PC-3 (cell line): ENCODE data around the gene SOX6. TPM values are rescaled to one million over a fixed set of nuclear protein-coding genes. Genes with fewer than 3 reads are reported as not detected.

ENCODE experiments used
- ATAC-seq: fragments of 200-7000 bp; cut with Tn5 transposase; 2 replicates; pipeline ENCODE4 v1.9.1; 2020; ENCODE audit warnings: mild to moderate bottlenecking, moderate library complexity
- BruUV-seq: library from RNA; stranded (reverse); fragments of 400-500 nt; replicated peaks from 2 replicates; lab custom pipeline; 2021; lab: Mats Ljungman, UMichigan
- CTCF ChIA-PET: fragments of 300-600 bp; sonication (Branson Sonifier 250); formaldehyde crosslinking; loops from one replicate; lab custom pipeline; 2022; ENCODE audit warnings: antibody characterized with exemption; lab: Charles Lee
- POLR2A ChIA-PET: fragments of 300-600 bp; sonication (Branson Sonifier 250); formaldehyde crosslinking; loops from one replicate; lab custom pipeline; 2022; ENCODE audit warnings: antibody characterized with exemption; ENCODE audit not compliant: unreplicated experiment; lab: Charles Lee
- DNase-seq: peaks from one replicate; pipeline ENCODE4 v3.0.0-alpha.2; 2015
- H2AFZ ChIP-seq: fragments of 300-600 bp; sonication (generic); 2 replicates; pipeline ENCODE4 v1.6.0; 2016; ENCODE audit warnings: antibody characterized with exemption, low read length
- H3F3A ChIP-seq: fragments of 300-600 bp; sonication (generic); one replicate; pipeline ENCODE4 v1.6.0; 2017; ENCODE audit warnings: antibody characterized with exemption, low read length, control low read depth, mild to moderate bottlenecking; ENCODE audit not compliant: unreplicated experiment
- H3K27ac ChIP-seq: fragments of 300-600 bp; sonication (generic); 2 replicates; pipeline ENCODE4 v1.5.1; 2016; ENCODE audit warnings: mild to moderate bottlenecking, low read length
- H3K27me3 ChIP-seq: fragments of 300-600 bp; sonication (generic); 2 replicates; pipeline ENCODE4 v1.6.1; 2016; ENCODE audit warnings: low read length, mixed read lengths
- H3K36me3 ChIP-seq: fragments of 300-600 bp; sonication (generic); 2 replicates; pipeline ENCODE4 v1.6.1; 2016; ENCODE audit warnings: low read depth, mixed run types, low read length, mixed read lengths
- H3K4me1 ChIP-seq: fragments of 300-600 bp; sonication (generic); 2 replicates; pipeline ENCODE4 v1.5.1; 2016; ENCODE audit warnings: low read length; ENCODE audit not compliant: insufficient read depth
- H3K4me2 ChIP-seq: fragments of 300-600 bp; sonication (generic); 2 replicates; pipeline ENCODE4 v1.6.0; 2016; ENCODE audit warnings: low read length
- H3K4me3 ChIP-seq: fragments of 300-600 bp; sonication (generic); 2 replicates; pipeline ENCODE4 v1.5.1; 2016; ENCODE audit warnings: mild to moderate bottlenecking, low read length, mixed read lengths
- H3K79me2 ChIP-seq: fragments of 300-600 bp; sonication (generic); 2 replicates; pipeline ENCODE4 v1.6.1; 2017; ENCODE audit warnings: low read length, mixed read lengths
- H3K9ac ChIP-seq: fragments of 300-600 bp; sonication (generic); 2 replicates; pipeline ENCODE4 v1.6.0; 2016; ENCODE audit warnings: mild to moderate bottlenecking, low read length
- H3K9me2 ChIP-seq: fragments of 300-600 bp; sonication (generic); replicated peaks from 2 replicates; pipeline ENCODE4 v1.6.1; 2016; ENCODE audit warnings: mixed run types, low read length, mixed read lengths
- H3K9me3 ChIP-seq: fragments of 300-600 bp; sonication (generic); 2 replicates; pipeline ENCODE4 v1.6.1; 2016; ENCODE audit warnings: low read length, mixed read lengths
- H4K20me1 ChIP-seq: fragments of 300-600 bp; sonication (generic); 2 replicates; pipeline ENCODE4 v1.6.1; 2016; ENCODE audit warnings: low read length, mixed read lengths
- CTCF ChIP-seq: fragments of 300-600 bp; sonication (generic); conservative IDR thresholded peaks from 2 replicates; pipeline ENCODE4 v1.5.1; 2017; ENCODE audit warnings: antibody characterized with exemption, low read depth, mild to moderate bottlenecking, low read length
- EZH2 ChIP-seq: fragments of 300-600 bp; sonication (generic); IDR thresholded peaks from one replicate; pipeline ENCODE4 v1.6.1; 2017; ENCODE audit warnings: antibody characterized with exemption, mild to moderate bottlenecking, low read length; ENCODE audit not compliant: unreplicated experiment
- EZH2phosphoT487 ChIP-seq: fragments of 300-600 bp; sonication (generic); IDR thresholded peaks from 2 replicates; pipeline ENCODE4 v1.6.1; 2018; ENCODE audit warnings: mild to moderate bottlenecking, antibody characterized with exemption, low read length, borderline replicate concordance
- intact Hi-C: fragments of 100-400 bp; cut with micrococcal nuclease; formaldehyde crosslinking; loops from 2 replicates; pipeline ENCODE4 v1.9.0; 2023
- total RNA-seq: library from RNA; depleted of rRNA; stranded (reverse); fragments of >200 nt; gene quantifications from 2 replicates; pipeline ENCODE4 v1.2.3, GENCODE V29; 2014

Gene SOX6
- total RNA-seq, 1 experiment from 2014 or later: not detected

DNA sequence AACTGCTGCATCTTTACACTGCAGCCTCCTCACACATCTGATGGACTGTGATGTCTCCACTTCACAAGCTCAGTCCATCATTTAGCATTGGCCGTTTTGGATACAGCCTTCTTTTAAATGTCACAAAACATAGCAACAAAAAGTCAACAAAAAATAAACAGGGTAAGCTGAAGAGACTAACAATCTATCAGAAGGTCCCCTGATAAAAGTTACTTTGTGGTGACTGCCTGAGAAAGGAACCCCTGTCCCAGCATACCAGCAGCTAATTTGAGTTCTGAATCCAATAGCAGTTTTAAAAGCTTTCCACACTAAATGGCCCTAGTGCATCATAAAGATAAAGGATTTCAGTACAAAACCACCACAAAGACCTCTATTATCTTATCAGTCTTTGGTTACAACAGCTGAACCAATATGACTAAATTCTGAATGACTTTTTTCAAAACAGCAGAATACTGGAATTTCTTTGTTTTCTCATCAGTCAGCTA lies 162.4 kb downstream of the SOX6 start:
- BruUV-seq: no TSS peak
- H3K9me3 ChIP-seq: no peaks in the 10 kb centered on the region
- TF ChIP-seq EZH2phosphoT487: no peak
- no peak for TF ChIP-seq EZH2
- no peak for TF ChIP-seq CTCF
- no peak overlapping the region for H3K4me3 ChIP-seq
- no peaks in the 10 kb centered on the region for H3K4me1 ChIP-seq
- POLR2A ChIA-PET: no interaction called here
- ATAC-seq (no peak), DNase-seq (no peak)
- no peaks in the 10 kb centered on the region for H3K36me3 ChIP-seq
- no peaks in the 10 kb centered on the region for H4K20me1 ChIP-seq
- H3K9me2 ChIP-seq: no peaks in the 10 kb centered on the region
- H3K9ac ChIP-seq: no peak overlapping the region
- H3F3A ChIP-seq: no peaks in the 10 kb centered on the region
- intact Hi-C loops: no loop called here
- H3K27me3 ChIP-seq: no peaks in the 10 kb centered on the region; the same call in 1 of the 2 replicates
- no peak overlapping the region for H2AFZ ChIP-seq
- CTCF ChIA-PET: no interaction called here
- no peak overlapping the region for H3K27ac ChIP-seq
- no peaks in the 10 kb centered on the region for H3K79me2 ChIP-seq
- no peak overlapping the region for H3K4me2 ChIP-seq

- Histone ChIP-seq H2AFZ (no peak overlapping the region), H3K36me3 (no peaks in the 10 kb centered on the region), H3K27me3 (no peaks in the 10 kb centered on the region; the same call in 1 of the 2 replicates), H3K4me3 (no peak overlapping the region), H3K9me3 (no peaks in the 10 kb centered on the region), H3K9me2 (no peaks in the 10 kb centered on the region), H3K4me2 (no peak overlapping the region), H3K9ac (no peak overlapping the region), H3K4me1 (no peaks in the 10 kb centered on the region), H3K79me2 (no peaks in the 10 kb centered on the region), H3F3A (no peaks in the 10 kb centered on the region), H4K20me1 (no peaks in the 10 kb centered on the region), H3K27ac (no peak overlapping the region)
- no peak for ATAC-seq
- ChIA-PET CTCF (no interaction called here), POLR2A (no interaction called here)
- no peak for DNase-seq
- intact Hi-C loops: no loop called here
- no peak for TF ChIP-seq CTCF
- no peak for TF ChIP-seq EZH2
- TF ChIP-seq EZH2phosphoT487: no peak
- no TSS peak for BruUV-seq
These were observed 164.5 kb downstream of the SOX6 start for GRCh38 chr11:16191868-16192240.

GRCh38 chr11:16191212-16191867 lies 165.0 kb downstream of the SOX6 start:
- Histone ChIP-seq H3K27ac (no peak overlapping the region), H2AFZ (no peak overlapping the region), H3K4me1 (no peaks in the 10 kb centered on the region), H3K27me3 (no peaks in the 10 kb centered on the region; the same call in 1 of the 2 replicates), H3K4me3 (no peak overlapping the region), H3K9ac (no peak overlapping the region), H4K20me1 (no peaks in the 10 kb centered on the region), H3F3A (no peaks in the 10 kb centered on the region), H3K79me2 (no peaks in the 10 kb centered on the region), H3K9me2 (no peaks in the 10 kb centered on the region), H3K9me3 (no peaks in the 10 kb centered on the region), H3K4me2 (no peak overlapping the region), H3K36me3 (no peaks in the 10 kb centered on the region)
- ChIA-PET CTCF (no interaction called here), POLR2A (no interaction called here)
- TF ChIP-seq CTCF (no peak), EZH2phosphoT487 (no peak), EZH2 (no peak)
- BruUV-seq: no TSS peak
- intact Hi-C loops: no loop called here
- DNase-seq (no peak), ATAC-seq (no peak)
